Tibial nerve (tissue), 3 donors: Measurements from ENCODE around the gene GCHFR.

Experiments used
- POLR2A ChIP-seq, 2 donors: fragments of 450-650 bp; IDR thresholded peaks; one replicate each; pipeline ENCODE4 v1.6.1; 2017; ENCODE audit warnings: antibody characterized with exemption in 2 of 2, mild to moderate bottlenecking in 2 of 2, moderate library complexity in 2 of 2
- TF ChIP-seq, protein P1 (sequence below), 5 experiments: fragments of 200-600 bp in 3 of 5; fragments of 450-650 bp in 2 of 5; sonication (generic) in 3 of 5; IDR thresholded peaks; one replicate each; pipeline ENCODE4 v1.5.1; 2016 to 2019; ENCODE audit warnings: antibody characterized with exemption in 5 of 5, mild to moderate bottlenecking in 3 of 5, moderate library complexity in 2 of 5

DNA sequence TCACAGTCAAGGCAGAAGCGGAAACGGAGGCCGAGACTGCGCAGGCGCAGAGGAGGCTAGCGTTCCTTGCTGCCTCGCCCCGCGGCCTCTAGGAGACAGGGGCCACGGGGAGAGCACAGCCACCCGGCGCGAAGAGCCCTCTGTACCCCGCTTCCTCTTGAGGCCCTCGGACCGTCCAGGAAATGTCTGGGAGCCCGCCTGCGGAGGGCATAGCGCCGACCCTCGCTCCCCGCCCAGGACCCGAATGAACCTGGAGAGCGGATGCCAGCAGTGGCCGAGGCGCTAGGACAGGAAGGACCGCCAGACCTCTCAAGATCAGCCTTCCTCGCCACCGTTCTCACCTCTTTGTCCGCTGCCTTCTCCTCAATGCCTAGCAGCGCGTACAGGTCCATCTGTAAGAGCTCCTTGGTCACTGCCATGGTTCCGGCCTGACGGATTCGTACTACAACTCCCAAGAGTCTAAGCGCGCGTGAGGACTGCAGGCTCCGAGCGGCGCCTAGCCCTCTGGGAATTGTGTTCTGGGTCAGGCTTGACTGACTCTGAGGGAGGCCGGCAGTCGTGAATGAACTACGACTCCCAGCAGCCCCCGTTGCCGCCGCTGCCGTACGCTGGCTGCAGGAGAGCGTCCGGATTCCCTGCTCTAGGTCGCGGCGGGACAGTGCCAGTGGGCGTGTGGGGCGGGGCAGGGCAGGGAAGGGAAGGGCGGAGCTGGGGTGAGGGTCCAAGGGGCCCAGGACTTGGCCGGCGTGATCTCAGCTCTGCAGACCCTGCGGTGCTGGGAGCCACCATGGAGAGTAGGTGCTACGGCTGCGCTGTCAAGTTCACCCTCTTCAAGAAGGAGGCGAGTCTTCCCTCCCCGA is 43.4 kb downstream of the GCHFR start, which contains the start of the genes DNAJC17 and ZFYVE19:
- TF ChIP-seq, protein P1, sequence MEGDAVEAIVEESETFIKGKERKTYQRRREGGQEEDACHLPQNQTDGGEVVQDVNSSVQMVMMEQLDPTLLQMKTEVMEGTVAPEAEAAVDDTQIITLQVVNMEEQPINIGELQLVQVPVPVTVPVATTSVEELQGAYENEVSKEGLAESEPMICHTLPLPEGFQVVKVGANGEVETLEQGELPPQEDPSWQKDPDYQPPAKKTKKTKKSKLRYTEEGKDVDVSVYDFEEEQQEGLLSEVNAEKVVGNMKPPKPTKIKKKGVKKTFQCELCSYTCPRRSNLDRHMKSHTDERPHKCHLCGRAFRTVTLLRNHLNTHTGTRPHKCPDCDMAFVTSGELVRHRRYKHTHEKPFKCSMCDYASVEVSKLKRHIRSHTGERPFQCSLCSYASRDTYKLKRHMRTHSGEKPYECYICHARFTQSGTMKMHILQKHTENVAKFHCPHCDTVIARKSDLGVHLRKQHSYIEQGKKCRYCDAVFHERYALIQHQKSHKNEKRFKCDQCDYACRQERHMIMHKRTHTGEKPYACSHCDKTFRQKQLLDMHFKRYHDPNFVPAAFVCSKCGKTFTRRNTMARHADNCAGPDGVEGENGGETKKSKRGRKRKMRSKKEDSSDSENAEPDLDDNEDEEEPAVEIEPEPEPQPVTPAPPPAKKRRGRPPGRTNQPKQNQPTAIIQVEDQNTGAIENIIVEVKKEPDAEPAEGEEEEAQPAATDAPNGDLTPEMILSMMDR (IDR thresholded peaks at IDR 0.05), result peak in 2 of 5 experiments; percentile 34 to 43
- peak in 1 of 2 donors; percentile 60 for TF ChIP-seq POLR2A (IDR thresholded peaks at IDR 0.05)
